H9 (cell line): ENCODE measurements around the gene ACOXL. TPM values are rescaled to one million over a fixed set of nuclear protein-coding genes. Genes with fewer than 3 reads are reported as not detected.

Experiments used
- DNase-seq: peaks from one replicate; pipeline ENCODE4 v3.0.0-alpha.2; 2017
- H2AFZ ChIP-seq: one replicate; pipeline ENCODE4 v1.6.1; 2013; ENCODE audit warnings: mild to moderate bottlenecking, low read length, control low read depth, moderate library complexity
- H2AK5ac ChIP-seq: 2 replicates; pipeline ENCODE4 v1.6.1; 2013; ENCODE audit warnings: low read length, control low read depth, mixed read lengths; ENCODE audit not compliant: insufficient read length
- H2BK120ac ChIP-seq: one replicate; pipeline ENCODE4 v1.6.1; 2013; ENCODE audit warnings: low read depth, mild to moderate bottlenecking, low read length, control low read depth, inconsistent platforms; ENCODE audit not compliant: poor library complexity, severe bottlenecking
- H2BK12ac ChIP-seq: 2 replicates; pipeline ENCODE4 v1.6.1; 2013; ENCODE audit warnings: low read length, control low read depth, mixed read lengths, low read depth; ENCODE audit not compliant: insufficient read length
- H2BK15ac ChIP-seq: 2 replicates; pipeline ENCODE4 v1.6.1; 2013; ENCODE audit warnings: low read depth, low read length, control low read depth
- H2BK20ac ChIP-seq: one replicate; pipeline ENCODE4 v1.6.1; 2013; ENCODE audit warnings: low read depth, mild to moderate bottlenecking, low read length, control low read depth, inconsistent platforms; ENCODE audit not compliant: poor library complexity, severe bottlenecking
- H2BK5ac ChIP-seq: 2 replicates; pipeline ENCODE4 v1.6.1; 2013; ENCODE audit warnings: low read length, control low read depth, mixed read lengths; ENCODE audit not compliant: insufficient read length
- H3K14ac ChIP-seq: 2 replicates; pipeline ENCODE4 v1.6.1; 2013; ENCODE audit warnings: low read length, control low read depth; ENCODE audit not compliant: insufficient read depth
- H3K18ac ChIP-seq: 2 replicates; pipeline ENCODE4 v1.6.1; 2013; ENCODE audit warnings: low read depth, mild to moderate bottlenecking, mixed read lengths, low read length, control low read depth; ENCODE audit not compliant: insufficient read length
- H3K23ac ChIP-seq: 2 replicates; pipeline ENCODE4 v1.6.1; 2013; ENCODE audit warnings: low read length, control low read depth, mixed read lengths, low read depth; ENCODE audit not compliant: insufficient read length
- H3K23me2 ChIP-seq: 2 replicates; pipeline ENCODE4 v1.6.1; 2013; ENCODE audit warnings: low read depth, mild to moderate bottlenecking, mixed read lengths, low read length, control low read depth; ENCODE audit not compliant: insufficient read length, poor library complexity, severe bottlenecking
- H3K27ac ChIP-seq: 2 replicates; pipeline ENCODE4 v1.5.1; 2013; ENCODE audit warnings: low read length, control low read depth, mixed read lengths, low read depth; ENCODE audit not compliant: insufficient read length
- H3K27me3 ChIP-seq: 2 replicates; pipeline ENCODE4 v1.6.1; 2013; ENCODE audit warnings: low read length, control low read depth, inconsistent platforms; ENCODE audit not compliant: insufficient read depth
- H3K4ac ChIP-seq: 2 replicates; pipeline ENCODE4 v1.6.1; 2013; ENCODE audit warnings: low read depth, mild to moderate bottlenecking, control low read depth, inconsistent platforms, low read length, moderate library complexity
- H3K4me1 ChIP-seq: 2 replicates; pipeline ENCODE4 v1.6.1; 2013; ENCODE audit warnings: low read length, control low read depth, inconsistent platforms; ENCODE audit not compliant: insufficient read depth
- H3K4me2 ChIP-seq: 2 replicates; pipeline ENCODE4 v1.6.1; 2013; ENCODE audit warnings: low read length, control low read depth, mixed read lengths; ENCODE audit not compliant: insufficient read length, insufficient read depth
- H3K56ac ChIP-seq: 2 replicates; pipeline ENCODE4 v1.6.1; 2013; ENCODE audit warnings: low read depth, mild to moderate bottlenecking, mixed read lengths, low read length, control low read depth; ENCODE audit not compliant: insufficient read length
- H3K79me1 ChIP-seq: 2 replicates; pipeline ENCODE4 v1.6.1; 2013; ENCODE audit warnings: low read depth, mild to moderate bottlenecking, moderate library complexity, low read length, control low read depth, inconsistent platforms; ENCODE audit not compliant: insufficient read depth, poor library complexity, severe bottlenecking
- H3K79me2 ChIP-seq: 2 replicates; pipeline ENCODE4 v1.6.1; 2013; ENCODE audit warnings: low read length, control low read depth, inconsistent platforms; ENCODE audit not compliant: insufficient read depth
- H3K9ac ChIP-seq: 2 replicates; pipeline ENCODE4 v1.6.1; 2013; ENCODE audit warnings: low read length, control low read depth, mixed read lengths; ENCODE audit not compliant: insufficient read length; ENCODE audit errors: extremely low read depth
- H3K9me3 ChIP-seq: one replicate; pipeline ENCODE4 v1.6.1; 2013; ENCODE audit warnings: low read depth, low read length, inconsistent platforms; ENCODE audit not compliant: control insufficient read depth
- H3T11ph ChIP-seq: one replicate; pipeline ENCODE4 v1.6.1; 2013; ENCODE audit warnings: mild to moderate bottlenecking, low read length, control low read depth, inconsistent platforms
- H4K20me1 ChIP-seq: one replicate; pipeline ENCODE4 v1.6.1; 2013; ENCODE audit not compliant: control insufficient read depth, insufficient read length, insufficient read depth
- H4K5ac ChIP-seq: 2 replicates; pipeline ENCODE4 v1.6.1; 2013; ENCODE audit warnings: low read depth, mild to moderate bottlenecking, mixed read lengths, low read length, control low read depth; ENCODE audit not compliant: insufficient read length
- H4K8ac ChIP-seq: replicated peaks from 2 replicates; pipeline ENCODE4 v1.6.1; 2013; ENCODE audit warnings: low read length, control low read depth, mixed read lengths, low read depth; ENCODE audit not compliant: insufficient read length
- H4K91ac ChIP-seq: 2 replicates; pipeline ENCODE4 v1.6.1; 2013; ENCODE audit warnings: low read depth, mild to moderate bottlenecking, moderate library complexity, mixed read lengths, low read length, control low read depth; ENCODE audit not compliant: insufficient read length
- H3K27ac Mint-ChIP-seq, 3 experiments: 2 replicates in 2 of 3; 3 replicates in 1 of 3; pipeline ENCODE4 v1.8.0; 2020 to 2021; ENCODE audit warnings: mixed read lengths in 3 of 3, mild to moderate bottlenecking in 1 of 3, moderate library complexity in 1 of 3
- H3K27me3 Mint-ChIP-seq: 2 replicates; pipeline ENCODE4 v1.8.0; 2021; ENCODE audit warnings: low read depth, mild to moderate bottlenecking, moderate library complexity, mixed read lengths
- H3K36me3 Mint-ChIP-seq, 3 experiments: 2 replicates in 2 of 3; 3 replicates in 1 of 3; pipeline ENCODE4 v1.8.0; 2020 to 2021; ENCODE audit warnings: low read depth in 3 of 3, mixed read lengths in 3 of 3; ENCODE audit not compliant: insufficient read depth in 1 of 3
- H3K4me1 Mint-ChIP-seq, 2 experiments: 2 replicates each; pipeline ENCODE4 v1.8.0; 2020; ENCODE audit warnings: mixed read lengths in 2 of 2
- H3K4me3 Mint-ChIP-seq, 2 experiments: 2 replicates in 1 of 2; 3 replicates in 1 of 2; pipeline ENCODE4 v1.8.0; 2020 to 2021; ENCODE audit warnings: mild to moderate bottlenecking in 2 of 2, mixed read lengths in 2 of 2, moderate library complexity in 1 of 2
- H3K9me3 Mint-ChIP-seq, 2 experiments: 2 replicates in 1 of 2; 3 replicates in 1 of 2; pipeline ENCODE4 v1.8.0; 2020; ENCODE audit warnings: mild to moderate bottlenecking in 2 of 2, mixed read lengths in 2 of 2, moderate library complexity in 1 of 2
- WGBS: extraction: QIAGEN DNeasy Blood & Tissue Kit; methylation state at CpG from one replicate; pipeline ENCODE4 v1.1.7; 2013; ENCODE audit warnings: missing lambda C conversion rate, low lambda C conversion rate, mixed read lengths; ENCODE audit not compliant: insufficient read length; ENCODE audit errors: extremely low coverage; 5-methylcytosine and 5-hydroxymethylcytosine counted together
- total RNA-seq: library from RNA; stranded (reverse); gene quantifications from 2 replicates; pipeline ENCODE4 v1.2.1, GENCODE V29; 2021
- TF ChIP-seq, protein P1 (sequence below): fragments of 200-600 bp; sonication (generic); conservative IDR thresholded peaks from 3 replicates; pipeline ENCODE4 v1.8.0; 2021; ENCODE audit warnings: antibody characterized with exemption, mild to moderate bottlenecking

ACOXL gene
- total RNA-seq, 1 experiment from 2014 or later, result 37.6 TPM

DNA sequence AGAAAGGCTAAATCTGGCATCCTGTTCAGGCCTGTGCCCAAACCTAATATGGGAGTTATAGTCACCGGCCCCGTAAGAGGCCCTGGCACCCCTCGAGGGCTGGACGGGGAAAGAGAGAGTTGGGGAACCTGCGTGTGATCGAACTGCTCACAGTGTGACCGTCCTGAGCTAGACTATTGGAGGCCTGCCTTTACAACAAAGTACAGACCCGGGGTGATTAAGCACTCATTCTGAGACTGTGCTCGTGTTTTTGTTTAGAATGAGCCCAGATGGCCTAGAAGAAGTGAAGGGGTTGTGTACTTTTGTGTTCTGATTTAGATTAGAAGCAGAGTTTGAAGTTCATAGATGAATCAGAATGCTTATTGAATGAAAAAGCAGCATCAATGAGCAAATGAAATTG lies 115.3 kb downstream of the ACOXL start:
- Histone ChIP-seq H2BK20ac (no peak overlapping the region), H4K8ac (no peak overlapping the region), H3K79me1 (no peaks in the 10 kb centered on the region), H3K4ac (no peak overlapping the region), H3K4me2 (no peak overlapping the region), H3K18ac (no peak overlapping the region), H2AK5ac (no peak overlapping the region), H2BK12ac (no peak overlapping the region), H4K5ac (no peak overlapping the region), H4K91ac (no peak overlapping the region), H3K23me2 (no peaks in the 10 kb centered on the region), H3K27me3 (no peaks in the 10 kb centered on the region), H3K9me3 (no peaks in the 10 kb centered on the region), H3K56ac (no peak overlapping the region), H2AFZ (no peak overlapping the region), H3T11ph (no peak overlapping the region), H4K20me1 (no peaks in the 10 kb centered on the region), H3K4me1 (no peaks in the 10 kb centered on the region; the same call in 1 of the 2 replicates), H2BK5ac (no peak overlapping the region), H3K9ac (no peak overlapping the region), H3K79me2 (no peaks in the 10 kb centered on the region), H3K27ac (no peak overlapping the region), H2BK15ac (no peak overlapping the region), H3K23ac (no peak overlapping the region), H2BK120ac (no peak overlapping the region), H3K14ac (no peak overlapping the region)
- Mint-ChIP-seq H3K4me3 (no peak overlapping the region), H3K27ac (peak overlapping the region in 1 of 3 experiments; percentile 74; a peak in 1 of 7 replicates), H3K27me3 (no peaks in the 10 kb centered on the region), H3K4me1 (peaks cover 26 to 34% of the 10 kb centered on the region in 2 experiments), H3K9me3 (peaks cover 0 to 3% of the 10 kb centered on the region in 2 experiments; a peak in 1 of 5 replicates), H3K36me3 (peaks cover 3 to 47% (median 38%) of the 10 kb centered on the region in 3 experiments; a peak in 6 of 7 replicates)
- no peak for DNase-seq
- no CpG with 5 or more reads among the region's 9 CpGs for WGBS
- TF ChIP-seq, protein P1, sequence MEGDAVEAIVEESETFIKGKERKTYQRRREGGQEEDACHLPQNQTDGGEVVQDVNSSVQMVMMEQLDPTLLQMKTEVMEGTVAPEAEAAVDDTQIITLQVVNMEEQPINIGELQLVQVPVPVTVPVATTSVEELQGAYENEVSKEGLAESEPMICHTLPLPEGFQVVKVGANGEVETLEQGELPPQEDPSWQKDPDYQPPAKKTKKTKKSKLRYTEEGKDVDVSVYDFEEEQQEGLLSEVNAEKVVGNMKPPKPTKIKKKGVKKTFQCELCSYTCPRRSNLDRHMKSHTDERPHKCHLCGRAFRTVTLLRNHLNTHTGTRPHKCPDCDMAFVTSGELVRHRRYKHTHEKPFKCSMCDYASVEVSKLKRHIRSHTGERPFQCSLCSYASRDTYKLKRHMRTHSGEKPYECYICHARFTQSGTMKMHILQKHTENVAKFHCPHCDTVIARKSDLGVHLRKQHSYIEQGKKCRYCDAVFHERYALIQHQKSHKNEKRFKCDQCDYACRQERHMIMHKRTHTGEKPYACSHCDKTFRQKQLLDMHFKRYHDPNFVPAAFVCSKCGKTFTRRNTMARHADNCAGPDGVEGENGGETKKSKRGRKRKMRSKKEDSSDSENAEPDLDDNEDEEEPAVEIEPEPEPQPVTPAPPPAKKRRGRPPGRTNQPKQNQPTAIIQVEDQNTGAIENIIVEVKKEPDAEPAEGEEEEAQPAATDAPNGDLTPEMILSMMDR, result no peak
